ENCODE measurements around the gene PPM1M.
"Not testable (repeated sequence)": the region's sequence is repeated elsewhere in the genome, so short reads cannot be mapped to it uniquely, and the experiment has no call there.

PPM1M gene

DNA sequence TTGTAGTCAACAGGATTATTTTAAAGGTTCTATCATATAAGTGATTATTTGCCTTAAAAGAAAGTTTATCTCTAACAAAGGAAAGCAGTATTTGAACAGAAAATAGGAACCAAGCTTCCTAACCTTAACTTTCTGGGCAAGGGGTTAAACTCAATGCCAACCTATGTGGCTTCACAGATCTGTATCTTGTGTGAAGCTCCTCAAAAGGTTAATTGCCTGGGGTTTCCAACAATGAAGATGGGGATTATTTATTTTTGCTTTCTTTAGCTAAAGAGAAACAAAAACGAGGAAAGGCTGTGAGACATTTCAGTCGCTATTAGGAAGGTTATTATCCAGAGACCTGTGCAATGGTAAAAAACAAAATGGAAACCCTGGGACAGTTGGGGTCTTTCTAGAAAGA is 34.0 kb downstream of the PPM1M start:
- no peak for FAIRE-seq

DNA sequence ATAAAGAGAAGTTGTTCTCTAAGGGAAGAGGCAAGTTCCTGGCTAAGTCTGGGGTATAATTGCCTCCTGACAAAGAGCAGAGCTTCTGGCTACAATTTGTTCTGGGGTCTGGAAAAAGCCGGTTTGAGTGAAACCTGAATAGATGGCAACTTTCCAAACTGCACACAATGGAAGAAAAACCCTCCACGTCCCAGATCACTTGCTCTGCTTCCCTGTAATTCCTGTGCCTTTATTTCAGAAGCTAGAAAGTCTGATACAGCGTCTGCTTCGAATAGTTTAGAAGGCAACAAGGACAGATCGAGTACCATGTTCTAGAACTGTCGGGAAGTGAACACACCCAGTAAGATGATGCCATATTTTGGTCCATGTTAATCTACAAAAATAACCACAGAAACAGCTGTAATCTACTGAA is 34.5 kb downstream of the PPM1M start:
- FAIRE-seq, result no peak

DNA sequence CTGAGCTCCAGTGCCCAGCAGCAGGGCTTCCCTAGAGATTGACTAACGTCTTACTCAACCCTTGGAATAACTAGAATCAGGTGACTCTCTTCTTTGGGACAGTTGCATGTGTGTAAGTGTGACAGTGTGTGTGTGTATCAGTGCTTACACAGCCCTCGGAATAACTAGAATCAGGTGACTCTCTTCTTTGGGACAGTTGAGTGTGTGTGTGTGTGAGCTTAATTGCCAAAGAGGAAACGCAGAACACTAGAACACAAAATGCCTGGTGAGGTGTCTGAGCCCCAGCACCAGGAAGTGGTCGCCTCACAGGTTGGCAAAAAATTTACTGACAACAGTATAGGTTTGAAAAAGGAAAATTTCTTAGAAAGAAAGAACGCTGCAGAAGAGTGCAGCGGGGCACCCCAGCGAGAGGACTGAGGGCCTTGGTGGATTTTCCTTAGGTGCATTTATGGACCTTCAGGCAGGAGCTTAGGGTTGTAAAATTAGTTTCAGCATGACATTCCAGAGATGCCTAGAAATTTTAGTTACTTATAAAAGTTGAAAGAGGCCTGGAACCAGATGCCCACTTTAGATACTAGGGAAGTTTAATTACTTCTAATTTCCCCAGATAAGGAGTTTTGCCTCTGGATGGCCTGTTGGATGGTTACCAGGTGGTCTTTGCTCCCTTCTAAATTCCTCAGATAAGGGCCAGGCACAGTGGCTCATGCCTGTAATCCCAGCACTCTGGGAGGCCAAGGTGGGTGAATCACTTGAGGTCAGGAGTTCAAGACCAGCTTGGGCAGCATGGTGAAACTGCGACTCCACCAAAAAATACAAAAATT is 36.6 kb downstream of the PPM1M start:
- no peak for FAIRE-seq

DNA sequence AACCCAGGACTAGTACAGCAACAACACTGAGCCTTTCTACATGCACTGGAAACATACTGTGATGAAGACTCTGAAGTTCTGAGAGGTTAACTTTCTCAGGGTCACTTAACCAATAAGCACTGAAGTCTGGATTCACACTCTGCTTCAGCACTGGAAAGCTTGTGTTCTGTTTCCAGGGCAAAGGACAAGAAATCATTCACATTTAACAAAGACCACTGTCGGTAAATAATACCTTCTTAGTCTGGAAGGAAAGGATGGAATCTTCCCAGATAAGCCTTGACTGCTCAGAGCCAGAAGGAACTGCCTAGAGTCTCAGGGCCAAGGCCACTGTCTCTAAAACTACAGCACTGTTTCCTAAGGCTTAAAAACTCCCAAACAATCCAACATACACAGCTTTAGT is 37.7 kb downstream of the PPM1M start:
- FAIRE-seq, result no peak

DNA sequence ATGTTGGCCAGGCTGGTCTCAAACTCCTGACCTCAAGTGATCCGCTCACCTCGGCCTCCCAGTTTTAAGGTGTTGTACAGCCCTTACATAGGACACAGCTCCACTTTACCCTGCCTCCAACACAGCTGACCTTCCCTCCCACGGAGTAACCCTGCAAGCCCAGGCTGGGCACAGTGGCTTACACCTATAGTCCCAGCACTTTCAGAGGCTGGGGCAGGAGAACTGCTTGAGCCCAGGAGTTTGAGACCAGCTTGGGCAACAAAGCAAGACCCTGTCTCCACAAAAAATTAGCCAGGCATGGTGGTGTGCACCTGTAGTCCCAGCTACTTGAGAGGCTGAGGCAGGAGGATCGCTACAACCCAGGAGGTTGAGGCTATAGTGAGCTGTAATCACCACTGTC is 38.5 kb downstream of the PPM1M start:
- FAIRE-seq, result not testable (repeated sequence)

DNA sequence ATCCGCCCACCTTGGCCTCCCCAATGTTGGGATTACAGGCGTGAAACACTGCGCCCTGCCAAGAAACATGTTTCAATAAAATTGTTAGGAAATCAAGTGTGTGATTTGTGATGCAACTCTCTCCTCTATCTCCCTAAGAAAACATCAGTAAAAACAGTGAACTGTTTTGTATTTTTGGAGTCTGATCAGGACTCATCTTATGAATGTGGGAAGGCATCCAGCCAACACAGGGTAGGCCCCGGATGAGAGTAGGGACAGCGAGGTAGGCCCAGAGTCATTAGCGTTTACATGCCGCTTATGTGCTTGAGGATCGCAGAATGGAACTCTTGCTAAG is 41.2 kb downstream of the PPM1M start:
- FAIRE-seq, result no peak

DNA sequence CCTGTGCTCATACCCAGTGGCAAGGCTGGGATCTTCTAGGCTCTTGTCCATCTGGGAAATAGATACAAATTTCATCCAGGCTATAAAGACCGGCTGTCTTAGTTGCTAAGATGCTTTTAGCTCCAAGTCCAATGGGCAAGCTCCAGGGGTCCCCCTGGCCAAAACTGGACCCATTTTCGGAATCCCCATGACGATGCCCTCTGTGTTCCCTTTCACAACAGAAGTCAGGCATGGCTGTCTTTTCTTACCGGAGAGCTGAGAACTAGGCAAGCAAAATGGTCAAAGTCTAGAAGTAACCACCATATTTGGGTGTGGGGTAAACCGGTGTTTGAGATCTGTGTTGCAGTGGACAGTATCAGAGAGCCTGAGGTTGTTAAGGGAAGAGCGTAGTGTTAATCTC is 43.1 kb downstream of the PPM1M start:
- no peak for FAIRE-seq

DNA sequence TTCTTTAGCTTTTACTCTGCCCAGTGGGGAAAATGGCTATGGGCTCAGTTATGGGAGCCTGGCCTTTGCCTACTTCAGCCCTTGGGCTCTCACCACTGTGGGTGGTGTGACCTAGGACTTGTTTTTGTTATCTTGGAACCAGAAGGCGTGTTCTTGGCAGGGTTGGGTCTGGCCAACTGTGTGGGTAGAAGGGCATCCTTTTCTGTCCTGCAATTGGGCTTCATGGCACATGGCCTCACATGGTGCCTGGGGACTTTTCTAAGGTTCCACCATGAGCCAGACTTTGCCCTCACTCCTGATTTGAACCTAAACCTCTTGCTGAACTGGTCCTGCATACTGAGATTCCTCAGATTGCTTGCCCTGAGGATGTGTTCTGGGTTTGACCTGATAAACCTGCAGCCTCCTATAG is 43.8 kb downstream of the PPM1M start:
- FAIRE-seq, result no peak

DNA sequence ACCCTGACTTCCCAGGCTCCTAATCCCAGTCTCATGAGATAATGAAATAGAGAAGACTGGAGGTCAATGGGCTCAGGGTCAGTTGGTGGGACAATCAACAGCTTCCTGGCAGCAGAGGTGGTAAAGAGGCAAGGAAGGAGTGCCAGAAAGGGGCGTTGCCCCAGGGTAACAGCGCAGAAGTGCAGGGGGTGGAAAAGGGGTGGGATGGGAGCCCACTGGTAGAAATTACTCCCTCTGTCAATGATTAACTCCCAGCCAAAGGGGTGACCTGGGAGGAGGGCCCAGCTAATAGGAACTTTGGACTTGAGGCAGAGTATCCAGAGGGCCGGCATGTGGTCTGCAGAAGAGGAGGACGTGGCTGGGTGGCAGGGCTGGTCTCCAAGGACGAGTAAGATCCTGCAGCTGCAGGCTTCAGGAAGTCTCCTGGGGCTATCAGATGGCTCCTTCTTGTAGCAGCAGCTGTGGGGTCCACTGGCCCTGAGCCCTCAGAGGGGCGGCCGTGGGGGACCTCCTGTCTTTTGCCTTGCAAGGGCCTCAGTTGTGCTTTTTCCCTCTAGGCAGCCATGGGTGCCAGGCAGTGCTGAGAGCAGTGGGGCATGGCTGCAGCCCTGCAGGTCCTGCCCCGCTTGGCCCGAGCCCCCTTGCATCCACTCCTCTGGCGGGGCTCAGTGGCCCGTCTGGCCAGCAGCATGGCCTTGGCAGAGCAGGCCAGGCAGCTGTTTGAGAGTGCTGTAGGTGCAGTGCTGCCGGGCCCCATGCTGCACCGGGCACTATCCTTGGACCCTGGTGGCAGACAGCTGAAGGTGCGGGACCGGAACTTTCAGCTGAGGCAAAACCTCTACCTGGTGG is 44.4 kb downstream of the PPM1M start:
- no peak for FAIRE-seq

DNA sequence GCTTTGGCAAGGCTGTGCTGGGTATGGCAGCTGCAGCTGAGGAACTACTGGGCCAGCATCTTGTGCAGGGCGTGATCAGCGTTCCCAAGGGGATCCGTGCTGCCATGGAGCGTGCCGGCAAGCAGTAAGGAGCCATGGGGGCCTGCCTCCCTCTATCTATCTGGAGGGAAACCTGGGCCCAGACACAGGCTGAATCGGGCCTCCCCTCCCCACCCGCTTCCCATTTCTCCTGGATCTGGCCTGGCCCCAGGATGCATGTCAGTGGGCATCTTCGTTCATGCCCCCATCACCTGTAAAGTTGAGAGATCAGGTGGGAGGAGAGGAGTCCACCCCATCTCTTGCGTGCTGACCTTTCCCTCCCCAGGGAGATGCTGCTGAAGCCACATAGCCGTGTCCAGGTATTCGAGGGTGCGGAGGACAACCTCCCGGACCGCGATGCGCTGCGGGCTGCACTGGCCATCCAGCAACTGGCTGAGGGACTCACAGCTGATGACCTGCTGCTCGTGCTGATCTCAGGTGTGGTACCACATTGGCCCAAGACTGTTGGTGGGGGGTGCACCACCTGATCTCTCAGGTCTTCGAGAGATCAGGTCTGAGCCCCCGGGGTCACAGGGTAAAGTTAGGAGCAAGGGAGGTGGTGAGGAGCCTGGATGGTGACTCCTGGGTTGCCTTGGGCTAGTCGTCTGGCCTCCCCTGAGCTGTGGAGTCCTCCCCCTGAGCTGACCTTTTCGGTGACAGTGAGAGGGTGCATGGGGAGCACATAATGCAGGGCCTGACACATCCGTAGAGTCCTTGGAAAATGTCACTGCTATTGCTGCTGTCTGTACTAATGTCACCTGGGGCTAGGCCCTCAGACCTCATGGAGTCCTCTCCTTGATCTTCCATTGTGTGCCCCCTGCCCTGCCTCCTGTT is 45.3 kb downstream of the PPM1M start:
- no peak for FAIRE-seq

DNA sequence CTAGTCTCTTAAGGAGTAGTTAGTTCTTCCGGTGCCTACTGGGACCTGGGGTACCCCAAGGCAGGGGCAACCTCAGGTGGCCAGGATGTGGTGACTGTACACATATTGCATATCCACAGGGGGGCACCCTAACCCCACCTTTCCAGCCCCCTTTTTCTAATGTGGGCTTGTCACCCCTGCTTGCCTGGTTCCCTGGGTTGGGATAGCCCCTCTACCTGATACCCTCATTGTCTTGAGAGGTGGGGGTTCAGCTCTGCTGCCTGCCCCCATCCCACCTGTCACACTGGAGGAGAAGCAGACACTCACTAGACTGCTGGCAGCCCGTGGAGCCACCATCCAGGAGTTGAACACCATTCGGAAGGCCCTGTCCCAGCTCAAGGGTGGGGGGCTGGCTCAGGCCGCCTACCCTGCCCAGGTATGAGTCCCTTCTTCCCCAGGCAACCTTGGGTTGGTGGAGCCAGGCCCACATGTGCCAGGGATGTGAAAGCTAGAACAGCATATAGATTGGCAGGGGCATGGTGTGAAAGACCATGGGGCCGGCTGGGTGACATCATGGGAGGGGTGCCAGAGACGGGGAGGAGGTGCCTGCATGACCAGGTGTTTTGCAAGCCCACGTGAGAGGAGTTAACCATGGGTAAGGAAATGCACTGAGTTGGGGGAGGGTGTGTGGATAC is 46.1 kb downstream of the PPM1M start:
- FAIRE-seq, result no peak

DNA sequence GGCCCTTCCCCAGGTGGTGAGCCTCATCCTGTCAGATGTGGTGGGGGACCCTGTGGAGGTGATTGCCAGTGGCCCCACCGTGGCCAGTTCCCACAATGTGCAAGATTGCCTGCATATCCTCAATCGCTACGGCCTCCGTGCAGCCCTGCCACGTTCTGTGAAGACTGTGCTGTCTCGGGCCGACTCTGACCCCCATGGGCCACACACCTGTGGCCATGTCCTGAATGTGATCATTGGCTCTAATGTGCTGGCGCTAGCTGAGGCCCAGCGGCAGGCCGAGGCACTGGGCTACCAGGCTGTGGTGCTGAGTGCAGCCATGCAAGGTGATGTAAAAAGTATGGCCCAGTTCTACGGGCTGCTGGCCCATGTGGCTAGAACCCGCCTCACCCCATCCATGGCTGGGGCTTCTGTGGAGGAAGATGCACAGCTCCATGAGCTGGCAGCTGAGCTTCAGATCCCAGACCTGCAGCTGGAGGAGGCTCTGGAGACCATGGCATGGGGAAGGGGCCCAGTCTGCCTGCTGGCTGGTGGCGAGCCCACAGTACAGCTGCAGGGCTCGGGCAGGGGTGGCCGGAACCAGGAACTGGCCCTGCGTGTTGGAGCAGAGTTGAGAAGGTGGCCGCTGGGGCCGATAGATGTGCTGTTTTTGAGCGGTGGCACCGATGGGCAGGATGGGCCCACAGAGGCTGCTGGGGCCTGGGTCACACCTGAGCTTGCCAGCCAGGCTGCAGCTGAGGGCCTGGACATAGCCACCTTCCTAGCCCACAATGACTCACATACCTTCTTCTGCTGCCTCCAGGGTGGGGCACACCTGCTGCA is 46.9 kb downstream of the PPM1M start:
- FAIRE-seq, result no peak

DNA sequence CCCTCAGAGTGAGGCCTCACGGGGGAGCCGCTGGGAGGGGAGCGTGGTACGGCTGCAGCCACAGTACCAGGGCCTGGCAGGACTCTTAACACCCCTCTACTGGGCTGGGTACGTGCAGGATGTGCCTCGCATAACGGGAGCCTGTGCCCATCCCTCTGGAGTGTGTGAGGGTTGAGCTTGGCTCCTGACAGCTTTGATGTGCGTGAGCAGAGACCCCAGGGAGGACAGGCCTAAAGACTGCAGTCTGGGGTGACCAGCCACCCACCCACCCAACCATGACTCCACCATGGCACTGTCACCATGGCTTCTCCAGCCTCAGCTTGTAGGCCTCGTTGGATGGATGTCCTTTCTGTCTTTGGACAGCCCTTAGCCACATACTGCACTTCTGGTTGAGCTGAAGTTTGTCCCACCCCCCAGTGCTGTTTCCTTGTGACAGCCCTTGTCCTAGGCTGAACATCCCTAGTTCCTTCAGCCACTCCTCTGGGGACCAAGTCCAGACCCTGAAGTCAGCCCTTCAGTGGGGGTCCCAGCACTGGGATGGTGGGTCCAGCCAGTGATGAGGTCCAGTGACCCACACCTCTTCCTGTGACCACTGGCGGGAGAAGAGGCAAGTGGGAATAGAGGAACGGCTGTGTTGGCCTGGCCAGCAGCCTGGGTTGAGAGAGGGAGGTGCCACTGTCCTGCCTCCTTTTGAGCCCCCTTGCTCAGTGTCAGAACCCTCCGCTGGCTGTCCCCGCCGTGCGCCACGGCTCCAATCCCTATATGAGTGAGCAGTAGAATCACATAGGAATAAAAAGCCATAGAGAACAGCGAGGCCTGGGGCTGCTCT is 48.1 kb downstream of the PPM1M start:
- FAIRE-seq, result no peak

DNA sequence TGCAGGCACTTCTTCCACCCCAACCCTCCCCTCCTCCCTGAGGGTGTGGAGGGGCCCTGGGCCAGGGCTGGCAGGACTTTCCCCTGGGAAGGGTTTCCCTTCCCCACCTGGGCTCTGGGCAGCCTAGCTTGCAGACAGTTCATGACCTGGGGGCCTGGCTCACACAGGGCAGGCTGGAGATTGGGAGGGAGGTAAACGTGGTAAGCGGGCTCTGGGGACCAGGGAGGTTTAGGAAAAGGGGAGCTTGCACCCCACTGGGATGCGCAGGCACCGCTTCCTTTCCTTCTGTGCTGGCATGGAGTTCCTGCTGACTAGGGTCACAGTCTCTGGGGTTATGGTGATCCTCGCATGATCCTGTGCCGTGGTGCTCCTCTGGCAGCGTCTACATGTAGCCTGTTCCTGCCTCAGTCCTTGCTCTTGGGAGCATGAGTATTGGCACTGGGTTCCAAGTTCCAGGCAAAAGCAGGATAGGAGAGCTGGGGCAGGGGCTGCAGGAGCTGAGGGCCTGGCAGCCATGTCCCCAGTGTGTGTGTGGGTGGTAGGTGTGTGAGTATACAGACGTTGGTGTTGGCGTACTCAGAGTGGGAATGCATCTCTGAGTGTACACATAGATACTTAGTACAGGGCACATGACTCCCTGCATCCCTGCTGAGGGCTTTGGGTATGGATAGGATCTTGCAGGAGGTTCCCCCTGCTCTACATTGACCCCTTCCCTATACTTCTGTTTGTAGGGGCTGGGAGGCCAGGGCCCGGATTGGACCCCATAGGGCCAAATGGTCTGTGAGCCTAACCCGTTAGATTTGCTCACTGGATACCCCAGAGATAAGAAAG is 49.0 kb downstream of the PPM1M start:
- no peak for FAIRE-seq

DNA sequence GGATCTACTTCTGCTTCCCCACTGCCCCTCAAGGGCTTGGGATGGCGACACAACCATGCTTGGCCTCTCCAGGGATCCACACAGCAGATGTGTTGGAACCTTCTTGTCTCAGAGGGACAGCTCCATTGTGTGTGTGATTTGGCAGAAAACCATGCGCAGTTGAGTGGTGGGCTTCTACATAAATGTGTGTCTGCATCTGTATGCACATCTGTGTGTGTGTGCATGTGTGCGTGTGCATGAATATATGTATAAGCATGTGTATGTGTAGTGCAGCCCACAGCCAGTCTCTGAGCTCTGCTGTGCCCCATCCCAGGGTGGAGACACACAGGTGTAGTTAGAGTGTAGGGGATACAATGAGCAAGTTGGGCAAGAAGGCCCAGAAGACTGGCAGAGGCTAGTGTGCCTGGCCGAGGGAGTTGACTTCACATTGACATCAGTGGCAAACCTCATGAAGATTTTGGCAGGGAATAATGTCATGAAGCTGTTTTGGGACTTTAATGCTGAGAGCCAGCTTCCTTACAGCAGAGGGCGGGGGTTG is 50.2 kb downstream of the PPM1M start:
- FAIRE-seq, result no peak

DNA sequence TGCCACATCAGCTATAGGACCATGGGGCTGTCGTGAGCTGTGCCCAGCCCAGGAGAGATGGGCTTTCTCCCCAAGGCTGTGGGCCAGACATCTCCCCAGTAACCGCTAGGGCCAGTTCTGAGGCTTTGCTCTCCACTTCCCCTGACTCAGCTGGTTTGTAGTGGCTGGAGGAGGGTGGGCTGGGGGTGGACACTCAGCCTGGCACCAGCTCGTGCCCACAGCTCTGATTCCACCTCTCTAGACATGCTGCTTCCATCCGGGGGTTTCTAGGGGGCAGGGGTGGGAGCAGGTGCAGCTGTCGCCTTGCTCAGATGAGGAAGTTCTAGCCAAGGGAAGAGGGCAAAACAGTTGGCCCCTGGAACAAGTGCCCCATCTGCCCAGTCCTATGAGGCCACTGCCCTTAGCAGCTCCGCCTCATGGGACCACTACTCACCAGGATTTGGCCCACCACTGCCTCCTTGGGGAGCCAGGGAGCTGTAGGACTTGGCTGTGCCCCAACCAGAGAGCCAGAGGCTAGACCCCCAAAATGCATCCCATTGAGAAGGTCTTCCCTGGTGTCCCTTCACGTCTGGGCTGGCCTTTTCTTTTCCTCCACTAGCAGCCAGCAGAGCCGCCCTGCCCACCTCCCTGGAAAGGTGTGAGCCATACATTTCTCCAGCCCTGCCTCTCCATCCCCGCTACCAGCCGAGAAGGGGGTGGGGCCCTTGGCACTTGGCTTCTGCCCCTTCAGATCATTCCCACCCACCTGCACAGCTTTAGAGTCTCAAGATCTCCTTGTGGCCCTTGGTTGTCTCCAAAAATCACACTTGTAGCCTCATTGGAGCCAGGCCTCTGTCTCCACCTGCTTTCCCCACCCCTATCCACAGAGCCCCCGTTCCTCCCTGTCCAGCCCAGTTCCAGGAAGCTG is 51.9 kb downstream of the PPM1M start:
- no peak for FAIRE-seq

DNA sequence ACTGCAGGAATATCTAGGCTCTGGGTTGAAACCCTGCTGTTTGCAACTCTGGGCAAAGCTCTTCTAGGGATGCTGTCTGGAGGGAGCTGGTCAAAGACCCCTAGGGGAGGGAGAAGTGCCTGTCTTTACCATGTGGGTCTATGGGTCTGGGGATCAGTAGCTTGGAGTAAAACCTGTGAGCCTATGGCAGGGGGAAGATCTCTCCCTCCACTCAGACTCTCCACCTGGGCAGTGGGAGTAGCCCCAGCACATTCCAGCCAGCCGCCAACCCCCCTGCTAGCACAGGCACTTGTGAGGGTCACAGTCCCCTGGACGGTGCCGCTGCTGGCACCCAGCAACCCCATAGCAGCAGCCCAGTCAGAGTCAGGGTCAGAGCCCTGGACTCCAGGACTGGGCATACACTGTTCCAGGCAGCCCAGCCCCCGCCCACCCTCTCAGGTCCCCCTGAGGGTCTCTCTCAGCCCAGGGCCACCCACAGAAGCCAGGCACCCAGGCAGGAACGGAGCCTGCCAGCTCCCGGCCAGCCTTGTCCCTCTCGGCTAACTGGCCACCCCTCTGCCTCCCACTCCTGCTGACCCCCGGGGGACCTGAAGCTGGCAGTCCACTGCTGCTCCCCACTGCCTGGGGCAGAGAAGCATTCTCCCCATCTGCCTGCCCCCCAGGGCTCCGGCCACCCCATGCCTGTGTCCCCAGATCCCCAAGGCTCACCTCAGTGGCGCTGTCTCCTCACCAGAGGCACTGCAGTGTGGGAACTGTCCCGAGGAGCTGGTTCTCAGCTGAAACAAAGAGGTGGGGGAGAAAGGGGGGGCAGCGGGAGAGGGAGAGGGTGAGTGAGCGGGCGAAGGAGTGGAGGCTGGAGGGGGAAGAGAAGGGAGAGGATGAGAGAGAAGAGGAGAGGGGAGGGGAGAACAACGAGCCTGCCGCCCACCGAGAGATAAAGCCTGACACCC is 52.9 kb downstream of the PPM1M start:
- FAIRE-seq, result no peak
